ENCODE results near the gene ZNF627. TPM values are rescaled to one million over a fixed set of nuclear protein-coding genes. Genes with fewer than 3 reads are reported as not detected.

ZNF627 gene
- total RNA-seq, 1 donor from 2014 or later = 48.2 TPM

DNA sequence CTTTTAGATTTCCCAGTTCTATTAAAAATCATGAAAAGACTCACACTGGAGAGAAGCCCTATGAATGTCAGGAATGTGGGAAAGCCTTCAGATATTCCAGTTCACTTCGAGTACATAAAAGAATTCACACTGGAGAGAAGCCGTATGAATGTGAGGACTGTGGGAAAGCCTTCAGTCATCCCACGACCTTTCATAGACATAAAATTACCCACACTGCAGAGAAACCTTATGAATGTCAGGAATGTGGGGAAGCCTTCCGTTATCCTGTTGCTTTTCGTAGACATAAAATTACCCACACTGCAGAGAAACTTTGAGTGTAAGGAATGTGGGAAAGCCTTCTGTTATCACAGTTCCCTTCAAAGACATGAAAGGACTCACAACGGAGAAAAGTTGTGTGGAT is 55.2 kb downstream of the ZNF627 start:
- H3K9me3 Mint-ChIP-seq (ENCODE audit: unreplicated experiment) = peaks cover 7% of the 10 kb centered on the region
- H3K4me3 Mint-ChIP-seq (ENCODE audit: unreplicated experiment) = no peak overlapping the region

DNA sequence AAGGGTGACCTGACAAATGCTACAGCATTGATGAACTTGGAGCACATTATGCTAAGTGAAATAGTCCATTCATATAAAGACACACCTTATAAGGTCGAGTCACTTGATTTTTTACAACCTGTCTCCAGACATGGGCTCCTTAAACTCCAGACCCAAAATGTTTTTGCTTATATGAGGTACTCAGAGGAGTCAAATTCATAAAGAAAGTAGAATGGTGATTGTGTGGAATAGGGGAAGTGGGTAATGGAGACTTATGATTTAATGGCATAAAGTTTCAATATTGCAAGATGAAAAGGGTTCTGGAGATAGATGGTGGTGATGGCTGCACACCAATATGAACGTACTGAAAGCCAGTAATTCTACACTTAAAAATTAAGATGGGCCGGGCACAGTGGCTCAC is 59.3 kb downstream of the ZNF627 start:
- peaks cover 34% of the 10 kb centered on the region for H3K36me3 Mint-ChIP-seq (ENCODE audit: unreplicated experiment)
- H3K4me1 Mint-ChIP-seq (ENCODE audit: low read depth, unreplicated experiment) = no peaks in the 10 kb centered on the region
- TF ChIP-seq, protein P1, sequence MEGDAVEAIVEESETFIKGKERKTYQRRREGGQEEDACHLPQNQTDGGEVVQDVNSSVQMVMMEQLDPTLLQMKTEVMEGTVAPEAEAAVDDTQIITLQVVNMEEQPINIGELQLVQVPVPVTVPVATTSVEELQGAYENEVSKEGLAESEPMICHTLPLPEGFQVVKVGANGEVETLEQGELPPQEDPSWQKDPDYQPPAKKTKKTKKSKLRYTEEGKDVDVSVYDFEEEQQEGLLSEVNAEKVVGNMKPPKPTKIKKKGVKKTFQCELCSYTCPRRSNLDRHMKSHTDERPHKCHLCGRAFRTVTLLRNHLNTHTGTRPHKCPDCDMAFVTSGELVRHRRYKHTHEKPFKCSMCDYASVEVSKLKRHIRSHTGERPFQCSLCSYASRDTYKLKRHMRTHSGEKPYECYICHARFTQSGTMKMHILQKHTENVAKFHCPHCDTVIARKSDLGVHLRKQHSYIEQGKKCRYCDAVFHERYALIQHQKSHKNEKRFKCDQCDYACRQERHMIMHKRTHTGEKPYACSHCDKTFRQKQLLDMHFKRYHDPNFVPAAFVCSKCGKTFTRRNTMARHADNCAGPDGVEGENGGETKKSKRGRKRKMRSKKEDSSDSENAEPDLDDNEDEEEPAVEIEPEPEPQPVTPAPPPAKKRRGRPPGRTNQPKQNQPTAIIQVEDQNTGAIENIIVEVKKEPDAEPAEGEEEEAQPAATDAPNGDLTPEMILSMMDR (IDR thresholded peaks at IDR 0.05; ENCODE audit: partially characterized antibody, unreplicated experiment) = no peak
- H3K27me3 Mint-ChIP-seq (ENCODE audit: unreplicated experiment) = no peaks in the 10 kb centered on the region
- H3K27ac Mint-ChIP-seq (ENCODE audit: unreplicated experiment) = no peak overlapping the region
- H3K9me3 Mint-ChIP-seq (ENCODE audit: unreplicated experiment) = peaks cover 5% of the 10 kb centered on the region
- no peak for DNase-seq
- no peak overlapping the region for H3K4me3 Mint-ChIP-seq (ENCODE audit: unreplicated experiment)

More for the DNA sequence above, 55.2 kb downstream of the ZNF627 start:
- Mint-ChIP-seq H3K27me3 (ENCODE audit: unreplicated experiment) (no peaks in the 10 kb centered on the region), H3K4me1 (ENCODE audit: low read depth, unreplicated experiment) (no peaks in the 10 kb centered on the region), H3K36me3 (ENCODE audit: unreplicated experiment) (peaks cover 36% of the 10 kb centered on the region), H3K27ac (ENCODE audit: unreplicated experiment) (no peak overlapping the region)
- no peak for DNase-seq
- TF ChIP-seq, protein P1 (IDR thresholded peaks at IDR 0.05; ENCODE audit: partially characterized antibody, unreplicated experiment) = no peak

DNA sequence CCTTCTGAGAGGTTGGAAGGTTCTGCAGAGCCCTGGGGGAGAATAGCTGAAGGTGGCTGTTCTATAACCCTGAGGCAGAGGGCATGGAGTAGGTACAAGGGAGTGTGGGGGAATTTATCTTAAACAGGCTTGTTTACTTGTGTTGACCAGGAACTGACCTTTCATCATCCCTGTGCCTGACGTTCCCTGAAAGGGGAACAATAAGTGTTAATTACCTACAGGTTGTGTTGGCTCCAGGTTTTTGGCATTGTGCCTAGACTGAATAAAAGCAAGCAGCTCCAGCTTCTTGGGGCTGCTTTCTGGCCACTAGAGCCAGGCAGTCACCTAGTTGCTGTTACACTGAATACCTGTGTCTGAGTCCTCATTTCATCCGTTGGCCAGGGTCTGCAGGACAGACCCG is 60.0 kb downstream of the ZNF627 start:
- H3K36me3 Mint-ChIP-seq (ENCODE audit: unreplicated experiment) = peaks cover 26% of the 10 kb centered on the region
- H3K9me3 Mint-ChIP-seq (ENCODE audit: unreplicated experiment) = no peaks in the 10 kb centered on the region
- H3K27ac Mint-ChIP-seq (ENCODE audit: unreplicated experiment) = no peak overlapping the region
- DNase-seq = no peak
- no peak overlapping the region for H3K4me3 Mint-ChIP-seq (ENCODE audit: unreplicated experiment)
- no peaks in the 10 kb centered on the region for H3K27me3 Mint-ChIP-seq (ENCODE audit: unreplicated experiment)
- no peaks in the 10 kb centered on the region for H3K4me1 Mint-ChIP-seq (ENCODE audit: low read depth, unreplicated experiment)
- TF ChIP-seq, protein P1 (IDR thresholded peaks at IDR 0.05; ENCODE audit: partially characterized antibody, unreplicated experiment) = no peak

DNA sequence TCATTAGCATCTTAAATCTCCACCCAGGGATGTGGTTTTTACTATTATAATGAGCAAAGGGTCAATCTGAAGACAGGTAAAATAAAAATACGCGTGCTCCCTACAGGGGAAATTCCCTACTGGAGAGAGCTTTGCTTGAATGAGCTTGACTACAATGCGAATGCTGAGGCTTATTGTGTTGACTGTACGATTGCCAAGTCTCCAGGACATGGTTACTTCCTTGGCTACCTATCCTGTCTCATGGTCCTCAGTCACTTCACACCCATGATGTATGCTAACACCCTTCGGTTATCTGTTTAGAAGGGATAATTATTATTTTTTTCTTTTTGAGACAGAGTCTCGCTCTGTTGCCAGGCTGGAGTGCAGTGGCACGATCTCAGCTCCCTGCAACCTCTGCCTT is 61.7 kb downstream of the ZNF627 start:
- DNase-seq = no peak
- Mint-ChIP-seq H3K27me3 (ENCODE audit: unreplicated experiment) (no peaks in the 10 kb centered on the region), H3K9me3 (ENCODE audit: unreplicated experiment) (no peaks in the 10 kb centered on the region), H3K4me3 (ENCODE audit: unreplicated experiment) (no peak overlapping the region), H3K36me3 (ENCODE audit: unreplicated experiment) (peaks cover 15% of the 10 kb centered on the region), H3K4me1 (ENCODE audit: low read depth, unreplicated experiment) (no peaks in the 10 kb centered on the region), H3K27ac (ENCODE audit: unreplicated experiment) (no peak overlapping the region)
- TF ChIP-seq, protein P1 (IDR thresholded peaks at IDR 0.05; ENCODE audit: partially characterized antibody, unreplicated experiment) = no peak

DNA sequence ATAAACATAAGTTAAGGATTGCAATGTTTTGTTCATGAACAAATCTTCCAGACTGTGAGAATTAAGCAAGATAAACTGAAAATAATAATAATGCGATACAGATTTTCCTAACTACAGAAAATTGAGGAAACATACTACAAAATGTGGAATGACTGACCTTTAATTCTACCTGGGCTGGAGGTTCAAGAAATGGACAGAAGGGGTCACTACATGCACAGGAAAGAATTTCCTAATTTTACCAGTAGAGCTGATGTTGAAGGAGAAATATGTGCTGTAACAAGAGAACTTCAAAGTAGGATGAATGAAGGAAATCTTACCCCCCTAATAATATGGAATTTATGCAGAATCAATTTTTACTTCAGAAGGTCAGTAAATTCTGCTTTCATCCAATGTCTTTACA is 62.3 kb downstream of the ZNF627 start:
- H3K27me3 Mint-ChIP-seq (ENCODE audit: unreplicated experiment) = no peaks in the 10 kb centered on the region
- no peaks in the 10 kb centered on the region for H3K4me1 Mint-ChIP-seq (ENCODE audit: low read depth, unreplicated experiment)
- no peaks in the 10 kb centered on the region for H3K9me3 Mint-ChIP-seq (ENCODE audit: unreplicated experiment)
- no peak overlapping the region for H3K4me3 Mint-ChIP-seq (ENCODE audit: unreplicated experiment)
- TF ChIP-seq, protein P1 (IDR thresholded peaks at IDR 0.05; ENCODE audit: partially characterized antibody, unreplicated experiment) = no peak
- H3K36me3 Mint-ChIP-seq (ENCODE audit: unreplicated experiment) = peaks cover 16% of the 10 kb centered on the region
- DNase-seq = no peak
- H3K27ac Mint-ChIP-seq (ENCODE audit: unreplicated experiment) = no peak overlapping the region

Data from glutamatergic neuron (in vitro differentiated cells).